ENCODE results near the gene SLC8A3.

Gene SLC8A3

DNA sequence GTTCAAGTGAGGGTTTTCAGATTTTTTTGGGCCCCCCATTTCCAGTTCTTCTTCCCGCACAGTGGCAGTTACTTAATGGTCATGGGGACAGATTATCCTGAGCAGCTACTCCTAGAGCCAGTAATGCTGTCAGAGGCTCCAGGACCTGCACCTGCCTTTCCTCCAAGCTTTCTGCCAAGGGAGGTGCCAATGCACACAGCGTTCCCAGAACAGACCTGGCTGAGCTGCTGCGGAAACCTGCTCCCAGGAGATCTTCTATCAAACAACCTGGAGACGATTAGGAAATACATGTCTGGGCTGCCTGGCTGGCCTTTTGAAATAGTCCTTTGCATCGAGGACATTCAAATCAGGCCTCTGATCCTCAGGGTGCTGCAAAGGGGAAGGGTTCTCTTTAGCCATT, 120.9 kb downstream of the SLC8A3 start:
- DNase-seq (ENCODE audit: low read depth in 2 of 2): no peak

GRCh38 chr14:70064136-70064865, 124.5 kb downstream of the SLC8A3 start:
- no peak for DNase-seq (ENCODE audit: low read depth in 2 of 2)

GRCh38 chr14:70061108-70061507, 127.6 kb downstream of the SLC8A3 start:
- DNase-seq (ENCODE audit: low read depth in 2 of 2): no peak

DNA sequence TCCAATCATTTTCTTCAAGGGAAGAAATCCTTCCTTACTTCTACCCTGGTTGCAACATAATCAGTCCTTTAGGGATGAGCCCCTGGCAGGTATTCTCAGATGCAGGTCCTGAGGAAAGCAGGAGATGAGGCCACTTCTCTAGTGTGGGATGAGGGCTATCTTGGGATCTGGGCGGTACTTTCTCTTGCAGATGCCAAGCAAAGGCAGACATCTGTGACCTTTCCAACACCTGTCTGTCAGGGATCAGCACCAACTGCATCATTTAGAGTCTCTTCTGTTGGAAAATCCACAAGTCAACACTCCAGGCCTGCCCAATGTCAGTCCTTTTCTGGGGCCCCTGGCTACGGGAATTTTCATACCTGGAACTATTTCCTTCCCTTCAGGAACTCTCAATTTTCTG, 129.2 kb downstream of the SLC8A3 start:
- DNase-seq (ENCODE audit: low read depth in 2 of 2): no peak

GRCh38 chr14:70057519-70058136, 131.1 kb downstream of the SLC8A3 start:
- DNase-seq (ENCODE audit: low read depth in 2 of 2): no peak

- no peak for DNase-seq (ENCODE audit: low read depth in 2 of 2)
Observed at GRCh38 chr14:70052990-70053389, 135.8 kb downstream of the SLC8A3 start.

DNA sequence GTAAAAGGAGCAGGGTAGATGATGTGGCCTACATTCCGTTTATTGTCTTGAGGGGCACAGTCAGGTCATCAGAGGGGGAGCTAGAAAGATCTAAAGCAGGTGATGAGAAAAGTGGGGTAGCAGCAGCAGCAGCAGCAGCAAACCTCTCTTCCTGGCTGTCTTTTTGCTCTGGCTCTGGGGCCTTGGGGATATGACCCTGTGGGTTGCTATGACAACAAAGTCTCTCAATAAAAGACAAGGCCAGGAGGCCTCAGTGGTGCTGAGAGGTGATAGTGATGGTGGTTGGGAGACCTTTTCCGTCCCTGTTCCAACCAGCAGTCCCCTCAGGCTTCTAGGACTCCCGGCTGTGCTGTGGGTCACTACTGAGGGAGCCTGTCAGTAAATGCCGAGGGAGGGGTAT, 138.6 kb downstream of the SLC8A3 start:
- no peak for DNase-seq (ENCODE audit: low read depth in 2 of 2)

GRCh38 chr14:70049605-70050004, 139.1 kb downstream of the SLC8A3 start:
- DNase-seq (ENCODE audit: low read depth in 2 of 2): no peak

- DNase-seq (ENCODE audit: low read depth in 2 of 2): no peak
Observed at GRCh38 chr14:70048313-70048654, 140.5 kb downstream of the SLC8A3 start.

DNA sequence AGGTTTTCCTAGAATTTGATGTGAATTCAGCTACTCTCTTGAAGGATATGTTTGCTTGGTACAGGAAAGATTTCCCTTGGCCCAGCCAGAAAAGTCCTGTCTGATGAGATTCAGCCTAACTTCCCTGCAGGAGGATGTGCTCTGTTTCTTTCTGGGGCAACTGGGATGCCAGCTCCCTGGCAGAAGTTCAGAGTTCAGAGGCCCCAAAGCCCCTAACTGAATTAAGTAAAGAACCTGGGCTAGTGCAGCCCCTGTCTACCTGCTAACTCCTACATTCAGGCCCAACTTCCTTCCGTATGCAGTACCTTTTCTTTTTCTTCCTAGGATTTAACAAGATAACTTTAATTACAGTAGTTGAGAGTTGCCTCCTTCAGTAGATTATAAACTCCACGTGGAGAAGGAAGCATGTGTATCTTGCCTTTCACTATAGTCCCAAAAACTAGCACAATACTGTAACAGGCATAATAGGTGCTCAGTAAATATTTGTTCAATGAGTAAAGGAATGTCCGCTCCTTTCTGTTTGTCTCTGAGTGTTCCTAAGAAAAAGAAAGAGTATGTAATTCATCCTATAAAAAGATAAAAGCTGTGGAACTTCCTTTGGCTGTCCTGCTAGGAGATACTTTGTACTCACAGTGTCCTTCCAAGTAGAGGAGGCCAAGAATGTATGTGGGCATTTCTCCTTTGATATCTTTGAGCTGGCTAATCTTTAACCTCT, 141.0 kb downstream of the SLC8A3 start:
- DNase-seq (ENCODE audit: low read depth in 2 of 2): no peak

GRCh38 chr14:70045844-70046535, 142.8 kb downstream of the SLC8A3 start:
- DNase-seq (ENCODE audit: low read depth in 2 of 2): no peak

DNA sequence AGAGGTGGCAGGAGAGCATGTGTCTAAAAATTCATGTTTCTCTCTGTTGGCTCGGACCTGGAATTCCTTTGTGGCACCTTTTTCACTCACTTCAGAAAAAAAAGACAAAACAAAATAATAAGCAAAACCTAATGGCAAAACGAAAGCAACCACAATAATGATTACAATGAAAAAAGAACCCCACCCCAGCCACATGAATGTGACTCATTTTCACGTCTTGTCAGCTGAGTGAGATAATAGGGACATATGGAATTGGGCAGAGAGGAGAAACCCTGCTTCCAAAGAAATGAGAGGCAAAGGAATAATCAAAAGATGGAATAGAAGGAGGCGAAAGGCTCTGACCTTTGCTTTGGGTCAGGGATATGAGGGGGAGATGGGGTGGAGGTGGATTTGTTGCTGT, 143.4 kb downstream of the SLC8A3 start:
- DNase-seq (ENCODE audit: low read depth in 2 of 2): no peak

GRCh38 chr14:70043001-70043400, 145.8 kb downstream of the SLC8A3 start:
- no peak for DNase-seq (ENCODE audit: low read depth in 2 of 2)

GRCh38 chr14:70036665-70037064, 152.1 kb downstream of the SLC8A3 start:
- no peak for DNase-seq (ENCODE audit: low read depth in 2 of 2)

DNA sequence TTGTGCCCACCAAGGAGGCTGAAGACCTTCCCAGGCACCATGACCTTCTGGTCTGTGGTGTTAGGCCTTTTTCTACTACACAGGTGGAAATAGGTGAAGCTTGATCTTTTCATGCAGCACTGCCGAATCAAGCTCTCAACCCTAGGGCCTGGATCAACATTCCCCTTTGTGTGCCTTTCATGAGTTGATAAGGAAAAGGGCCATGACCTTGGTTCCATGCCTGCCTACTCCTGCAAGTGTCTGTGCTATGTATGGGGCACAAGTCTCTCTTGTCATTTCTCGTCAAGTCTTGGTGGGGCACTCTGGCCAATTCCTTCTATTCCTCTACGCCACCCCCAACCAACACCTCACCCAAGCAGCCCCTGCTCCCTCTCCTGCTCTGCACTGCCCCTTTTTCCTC, 154.5 kb downstream of the SLC8A3 start:
- no peak for DNase-seq (ENCODE audit: low read depth in 2 of 2)

GRCh38 chr14:70033561-70033960, 155.2 kb downstream of the SLC8A3 start:
- no peak for DNase-seq (ENCODE audit: low read depth in 2 of 2)

GRCh38 chr14:70033116-70033515, 155.6 kb downstream of the SLC8A3 start:
- no peak for DNase-seq (ENCODE audit: low read depth in 2 of 2)

DNA sequence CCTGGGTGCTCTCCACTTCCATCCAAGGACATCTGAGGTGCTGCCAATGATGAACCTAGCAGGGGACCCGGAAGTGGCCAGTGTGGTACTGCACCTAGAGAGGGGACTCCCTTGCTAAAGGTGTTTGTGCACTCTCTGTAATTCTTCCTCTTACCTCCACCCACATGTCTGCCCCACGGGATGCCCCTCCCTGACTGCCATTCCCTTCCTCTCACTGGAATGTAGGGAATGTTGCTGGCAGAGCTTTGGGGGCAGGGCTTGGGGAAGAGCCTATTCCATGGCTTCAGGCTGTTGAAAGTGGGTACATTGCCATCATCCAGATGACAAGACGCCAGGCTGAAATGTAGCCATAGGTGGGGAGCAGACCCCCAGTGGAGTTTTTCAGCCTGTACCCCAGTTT, 156.3 kb downstream of the SLC8A3 start:
- DNase-seq (ENCODE audit: low read depth in 2 of 2): no peak

- DNase-seq (ENCODE audit: low read depth in 2 of 2): no peak
Observed at GRCh38 chr14:70032016-70032415, 156.7 kb downstream of the SLC8A3 start.

- no peak for DNase-seq (ENCODE audit: low read depth in 2 of 2)
Observed at GRCh38 chr14:70029296-70030132, 159.2 kb downstream of the SLC8A3 start.

DNA sequence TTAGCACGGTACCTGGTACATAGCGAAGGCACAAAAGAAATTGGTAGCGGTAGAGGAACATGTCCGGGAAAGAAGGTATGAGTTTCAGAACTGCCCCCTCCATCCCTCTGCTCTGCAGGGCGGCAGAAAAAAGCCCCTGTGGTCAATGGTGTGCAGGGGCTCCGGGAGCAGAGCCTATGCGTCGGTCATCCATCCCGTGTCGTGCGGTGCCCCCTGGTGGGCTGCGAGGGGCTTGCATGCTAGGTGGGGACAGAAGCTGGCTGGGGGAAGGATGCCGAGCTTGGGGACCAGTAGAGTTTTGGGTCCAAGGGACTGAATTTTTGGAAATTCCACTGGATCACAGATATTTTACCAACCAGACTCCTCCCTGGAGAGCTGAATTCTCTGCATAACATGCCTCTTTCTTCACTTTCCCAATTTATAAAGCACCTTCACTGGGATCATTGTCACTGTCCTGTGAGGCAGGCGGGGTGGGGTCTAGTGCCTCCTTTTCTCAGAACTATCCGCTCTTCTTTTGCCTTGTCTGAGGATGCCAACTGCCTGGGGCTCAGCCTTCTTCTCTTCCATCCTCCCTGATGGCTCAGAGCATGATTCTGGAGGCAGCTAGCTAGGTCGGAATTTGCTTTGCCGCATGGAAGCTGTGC, 160.8 kb downstream of the SLC8A3 start:
- peak in 1 of 2 donors; percentile 15 for DNase-seq (ENCODE audit: low read depth in 2 of 2)

Data from stimulated activated CD8-positive, alpha-beta memory T cell treated with anti-CD3 and anti-CD28 coated beads, Interleukin-7, amount 100 ng/mL, for 4 hours (primary cell).